Stomach (tissue), 9 donors: ENCODE results near the gene RNF123. TPM values are rescaled to one million over a fixed set of nuclear protein-coding genes. Genes with fewer than 3 reads are reported as not detected.
"Not testable (repeated sequence)": the region's sequence is repeated elsewhere in the genome, so short reads cannot be mapped to it uniquely, and the experiment has no call there.

Experiments
- DNase-seq, 2 donors: peaks; one replicate each; pipeline versions ENCODE4 v3.0.0 to v3.0.0-alpha.2; 2013 to 2019
- H3K27ac ChIP-seq, 5 donors: fragments of 200-600 bp in 4 of 5; sonication (generic) in 4 of 5; one replicate each; pipeline ENCODE4 v1.5.1; 2013 to 2019; ENCODE audit warnings: mild to moderate bottlenecking in 1 of 5, moderate library complexity in 1 of 5
- H3K27me3 ChIP-seq, 3 donors: fragments of 200-600 bp; sonication (generic); one replicate each; pipeline ENCODE4 v1.5.1; 2017 to 2019; ENCODE audit warnings: mixed run types in 1 of 3
- H3K36me3 ChIP-seq, 4 donors: fragments of 200-600 bp; sonication (generic); 1 replicate in 3 of 4; 2 replicates in 1 of 4; pipeline ENCODE4 v1.5.1; 2016 to 2019
- H3K4me1 ChIP-seq, 4 donors: fragments of 200-600 bp; sonication (generic); one replicate each; pipeline ENCODE4 v1.5.1; 2016 to 2019
- H3K4me3 ChIP-seq, 4 donors: fragments of 200-600 bp; sonication (generic) in 3 of 4; one replicate each; pipeline ENCODE4 v1.5.1; 2016 to 2019; ENCODE audit warnings: mild to moderate bottlenecking in 1 of 4
- H3K9me3 ChIP-seq, 4 donors: fragments of 200-600 bp; sonication (generic); one replicate each; pipeline ENCODE4 v1.5.1; 2016 to 2019
- EP300 ChIP-seq: sonication (generic); formaldehyde crosslinking; IDR thresholded peaks from one replicate; pipeline ENCODE4 v1.6.1; 2017; ENCODE audit warnings: antibody characterized with exemption
- POLR2A ChIP-seq, 4 donors: fragments of 450-650 bp; IDR thresholded peaks; one replicate each; pipeline ENCODE4 v1.6.1; 2016; ENCODE audit warnings: antibody characterized with exemption in 4 of 4, control low read depth in 2 of 4, mild to moderate bottlenecking in 1 of 4, moderate library complexity in 1 of 4
- POLR2AphosphoS5 ChIP-seq, 3 donors: sonication (generic); formaldehyde crosslinking; IDR thresholded peaks; one replicate each; pipeline ENCODE4 v1.6.1; 2016; ENCODE audit warnings: antibody characterized with exemption in 3 of 3
- WGBS, 5 donors: extraction: QIAGEN DNeasy Blood & Tissue Kit in 3 of 5; methylation state at CpG; one replicate each; pipeline versions ENCODE4 v1.1.5 to v1.1.7; 2013 to 2018; 5-methylcytosine and 5-hydroxymethylcytosine counted together
- intact Hi-C: fragments of 100-400 bp; cut with DNase I; formaldehyde crosslinking; loops from one replicate; pipeline ENCODE4 v1.15.1; 2023; ENCODE audit warnings: low total_unique reads
- polyA plus RNA-seq, 3 donors: library from polyadenylated mRNA; stranded (reverse); fragments of 200-250 nt; gene quantifications; one replicate each; pipeline ENCODE4 v1.2.3, GENCODE V29; 2013
- total RNA-seq, 5 donors: library from RNA; depleted of rRNA; stranded (reverse); fragments of >200 nt; gene quantifications; one replicate each; pipeline versions ENCODE4 v1.1.0 to v1.2.3, GENCODE V29; 2014 to 2016
- TF ChIP-seq, protein P1 (sequence below), 7 experiments: fragments of 450-650 bp in 4 of 7; fragments of 200-600 bp in 3 of 7; sonication (generic) in 3 of 7; IDR thresholded peaks; one replicate each; pipeline ENCODE4 v1.5.1; 2016 to 2019; ENCODE audit warnings: antibody characterized with exemption in 7 of 7, control low read depth in 2 of 7, mild to moderate bottlenecking in 1 of 7
- donor health status: healthy with polysubstance abuse.
- donor health status: Bipolar disorder and iron deficiency.
- donor health status: healthy.

The RNF123 gene
- total and polyA plus RNA-seq, 8 donors = 18.1 to 75.4 (median 26.6) TPM

DNA sequence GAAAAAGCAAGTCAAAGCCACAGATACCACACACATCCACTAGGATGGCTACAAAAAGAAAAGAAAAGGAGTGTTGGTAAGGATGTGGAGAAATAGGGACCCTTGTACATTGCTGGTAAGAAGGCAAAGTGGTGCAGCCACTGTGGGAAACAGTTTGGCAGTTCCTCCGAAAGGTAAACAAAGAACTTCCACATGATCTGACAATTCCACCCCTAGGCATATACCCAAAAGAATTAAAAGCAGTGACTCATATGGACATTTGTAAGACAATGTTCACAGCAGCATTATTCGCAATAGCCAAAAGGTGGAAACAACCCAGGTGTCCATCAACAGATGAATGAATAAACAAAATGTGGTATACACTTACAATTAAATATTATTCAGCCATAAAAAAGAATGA lies 56.6 kb downstream of the RNF123 start:
- WGBS, 5 donors = 67 to 86% (median 76%) methylated on average over 2 of the region's 2 CpGs
- Histone ChIP-seq H3K4me1 (peaks cover 0 to 33% (median 13%) of the 10 kb centered on the region in 4 donors), H3K27me3 (no peaks in the 10 kb centered on the region), H3K4me3 (no peak overlapping the region), H3K27ac (no peak overlapping the region), H3K9me3 (no peaks in the 10 kb centered on the region), H3K36me3 (peaks cover 7 to 77% (median 70%) of the 10 kb centered on the region in 4 donors)
- TF ChIP-seq, protein P1, sequence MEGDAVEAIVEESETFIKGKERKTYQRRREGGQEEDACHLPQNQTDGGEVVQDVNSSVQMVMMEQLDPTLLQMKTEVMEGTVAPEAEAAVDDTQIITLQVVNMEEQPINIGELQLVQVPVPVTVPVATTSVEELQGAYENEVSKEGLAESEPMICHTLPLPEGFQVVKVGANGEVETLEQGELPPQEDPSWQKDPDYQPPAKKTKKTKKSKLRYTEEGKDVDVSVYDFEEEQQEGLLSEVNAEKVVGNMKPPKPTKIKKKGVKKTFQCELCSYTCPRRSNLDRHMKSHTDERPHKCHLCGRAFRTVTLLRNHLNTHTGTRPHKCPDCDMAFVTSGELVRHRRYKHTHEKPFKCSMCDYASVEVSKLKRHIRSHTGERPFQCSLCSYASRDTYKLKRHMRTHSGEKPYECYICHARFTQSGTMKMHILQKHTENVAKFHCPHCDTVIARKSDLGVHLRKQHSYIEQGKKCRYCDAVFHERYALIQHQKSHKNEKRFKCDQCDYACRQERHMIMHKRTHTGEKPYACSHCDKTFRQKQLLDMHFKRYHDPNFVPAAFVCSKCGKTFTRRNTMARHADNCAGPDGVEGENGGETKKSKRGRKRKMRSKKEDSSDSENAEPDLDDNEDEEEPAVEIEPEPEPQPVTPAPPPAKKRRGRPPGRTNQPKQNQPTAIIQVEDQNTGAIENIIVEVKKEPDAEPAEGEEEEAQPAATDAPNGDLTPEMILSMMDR (IDR thresholded peaks at IDR 0.05) = no peak
- TF ChIP-seq POLR2AphosphoS5 (IDR thresholded peaks at IDR 0.05) (no peak), POLR2A (IDR thresholded peaks at IDR 0.05) (no peak), EP300 (no peak)
- intact Hi-C loops = no loop called here
- DNase-seq = no peak

DNA sequence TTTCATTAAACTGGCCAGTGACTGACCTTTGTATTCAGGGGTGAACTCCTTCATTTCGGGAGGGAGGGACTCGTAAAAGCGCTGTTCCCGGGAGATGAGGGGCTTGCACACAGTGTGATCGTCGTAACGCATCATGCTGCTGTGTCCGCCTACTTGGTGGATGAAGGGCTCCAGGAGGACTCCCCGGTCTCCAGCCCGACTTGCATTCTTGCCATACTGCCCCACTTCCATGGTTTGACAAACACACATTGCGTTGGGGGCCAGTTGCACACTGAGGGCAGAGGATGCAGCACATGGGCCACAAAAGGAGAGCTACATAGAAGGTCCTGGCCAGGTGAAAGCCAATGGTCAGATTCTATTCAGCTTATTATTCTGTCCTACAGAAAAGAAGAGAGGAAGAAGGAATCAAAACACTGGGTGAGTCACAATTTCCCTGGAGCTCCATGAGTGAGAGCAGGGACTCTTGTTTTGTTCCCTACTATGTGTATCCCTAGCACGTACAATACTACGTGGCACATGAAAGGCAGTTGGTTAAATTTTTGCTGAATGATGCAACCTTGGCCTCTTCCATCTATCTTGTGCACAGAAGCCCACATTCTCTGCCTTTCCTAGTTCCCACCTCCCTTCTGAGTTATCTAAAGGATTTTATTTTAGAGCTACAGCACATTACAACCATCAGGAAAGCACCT lies 58.6 kb downstream of the RNF123 start:
- Histone ChIP-seq H3K9me3 (no peaks in the 10 kb centered on the region), H3K4me1 (peaks cover 0 to 34% (median 21%) of the 10 kb centered on the region in 4 donors), H3K4me3 (no peak overlapping the region), H3K27ac (no peak overlapping the region), H3K27me3 (no peaks in the 10 kb centered on the region), H3K36me3 (peaks cover 7 to 60% (median 52%) of the 10 kb centered on the region in 4 donors)
- intact Hi-C loops = no loop called here
- TF ChIP-seq, protein P1 (IDR thresholded peaks at IDR 0.05) = no peak
- TF ChIP-seq POLR2A (IDR thresholded peaks at IDR 0.05) = no peak
- TF ChIP-seq POLR2AphosphoS5 (IDR thresholded peaks at IDR 0.05) = no peak
- TF ChIP-seq EP300 = no peak
- no peak for DNase-seq
- WGBS, 5 donors = 88 to 94% (median 91%) methylated on average over 12 to 13 of the region's 13 CpGs

DNA sequence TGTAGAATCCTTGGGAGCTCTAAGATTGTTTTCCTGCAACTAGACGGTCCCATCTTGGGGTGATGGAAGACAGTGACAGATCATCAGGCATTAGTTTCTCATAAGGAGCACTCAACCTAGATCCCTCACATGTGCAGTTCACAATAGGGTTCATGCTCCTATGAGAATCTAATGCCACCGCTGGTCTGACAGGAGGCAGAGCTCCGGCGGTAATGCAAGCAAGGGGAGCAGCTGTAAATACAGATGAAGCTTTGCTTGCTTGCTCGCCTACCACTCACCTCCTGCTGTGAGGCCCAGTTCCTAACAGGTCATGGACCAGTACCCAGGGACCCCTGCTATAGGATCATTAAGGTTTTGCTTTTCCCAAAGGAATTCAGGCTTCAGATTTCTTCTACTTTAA lies 59.5 kb downstream of the RNF123 start:
- 86 to 95% (median 91%) methylated on average over 5 of the region's 5 CpGs for WGBS, 5 donors
- Histone ChIP-seq H3K4me1 (peaks cover 3 to 42% (median 25%) of the 10 kb centered on the region in 4 donors), H3K36me3 (peaks cover 7 to 53% (median 44%) of the 10 kb centered on the region in 4 donors)
- H3K27me3 ChIP-seq, intact Hi-C loops, H3K27ac ChIP-seq, H3K4me3 ChIP-seq, H3K9me3 ChIP-seq, DNase-seq: not testable (repeated sequence)

DNA sequence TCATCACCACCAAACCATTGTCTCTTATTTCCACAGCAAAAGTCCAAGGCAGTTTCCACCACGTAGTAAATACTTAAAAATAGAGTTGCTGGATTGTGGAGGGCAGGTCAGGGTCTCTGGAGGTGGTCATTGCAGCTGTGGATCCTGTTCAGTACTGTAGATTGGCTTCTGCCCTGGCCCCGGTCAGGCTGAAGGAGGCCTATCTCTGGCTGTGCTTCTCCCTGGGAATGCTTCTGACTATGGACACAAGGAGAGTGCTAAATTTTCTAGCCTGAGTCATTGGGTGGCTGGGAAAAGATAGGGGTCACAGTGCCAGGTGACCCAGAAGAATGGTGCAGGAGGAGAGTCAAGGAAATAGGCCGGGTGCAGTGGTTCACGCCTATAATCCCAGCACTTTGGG lies 60.7 kb downstream of the RNF123 start:
- Histone ChIP-seq H3K36me3 (peaks cover 7 to 44% (median 35%) of the 10 kb centered on the region in 4 donors), H3K27ac (no peak overlapping the region), H3K4me3 (no peak overlapping the region), H3K4me1 (peaks cover 7 to 50% (median 30%) of the 10 kb centered on the region in 4 donors), H3K27me3 (no peaks in the 10 kb centered on the region), H3K9me3 (no peaks in the 10 kb centered on the region)
- WGBS, 5 donors = 86 to 96% (median 94%) methylated on average over 4 of the region's 4 CpGs
- TF ChIP-seq POLR2AphosphoS5 (IDR thresholded peaks at IDR 0.05) = no peak
- TF ChIP-seq EP300 = no peak
- no peak for DNase-seq
- intact Hi-C loops = no loop called here

DNA sequence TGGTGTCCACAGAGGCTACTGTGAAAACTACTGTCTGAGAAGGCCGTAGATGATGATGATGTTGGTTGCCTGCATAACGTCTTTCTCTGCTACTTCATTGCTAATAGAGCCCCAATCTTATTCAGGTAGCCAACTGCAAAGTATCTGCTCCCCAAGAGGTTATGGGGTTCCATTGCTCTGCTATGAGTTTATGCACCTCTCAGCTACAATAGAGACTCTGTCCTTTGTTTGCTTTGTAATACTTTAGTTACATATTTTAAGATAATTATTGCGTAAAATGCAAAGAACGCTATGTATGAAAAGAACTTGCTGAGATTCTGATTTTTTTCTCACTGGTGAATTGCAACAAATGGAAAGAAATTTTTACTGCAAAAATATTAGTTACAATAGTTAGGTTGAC lies 62.1 kb downstream of the RNF123 start:
- no peak overlapping the region for H3K4me3 ChIP-seq
- no peak overlapping the region for H3K27ac ChIP-seq
- DNase-seq = no peak
- TF ChIP-seq, protein P1 (IDR thresholded peaks at IDR 0.05) = no peak
- TF ChIP-seq POLR2AphosphoS5 (IDR thresholded peaks at IDR 0.05) (no peak), EP300 (no peak), POLR2A (IDR thresholded peaks at IDR 0.05) (no peak)
- intact Hi-C loops = no loop called here
- no peaks in the 10 kb centered on the region for H3K27me3 ChIP-seq
- H3K36me3 ChIP-seq = peaks cover 7 to 34% (median 30%) of the 10 kb centered on the region in 4 donors
- H3K4me1 ChIP-seq = peaks cover 7 to 51% (median 28%) of the 10 kb centered on the region in 4 donors
- H3K9me3 ChIP-seq = no peaks in the 10 kb centered on the region
- WGBS, 5 donors = 57 to 76% (median 66%) methylated on average over 4 of the region's 4 CpGs
